HCT116 (cell line): ENCODE measurements around the gene RECQL5. TPM values are rescaled to one million over a fixed set of nuclear protein-coding genes. Genes with fewer than 3 reads are reported as not detected.
A peak's percentile ranks its signal among the peaks of the same experiment; 100 is the strongest.

Source experiments
- ATAC-seq: fragments of 200-7000 bp; cut with Tn5 transposase; 2 replicates; pipeline ENCODE4 v1.9.1; 2020; ENCODE audit warnings: mild to moderate bottlenecking, moderate library complexity
- BruUV-seq: library from RNA; stranded (reverse); fragments of 400-500 nt; replicated peaks from 2 replicates; lab custom pipeline; 2021; lab: Mats Ljungman, UMichigan
- CTCF ChIA-PET: fragments of 300-600 bp; sonication (Branson Sonifier 250); formaldehyde crosslinking; loops from one replicate; lab custom pipeline; 2021; ENCODE audit warnings: antibody characterized with exemption; lab: Charles Lee
- POLR2A ChIA-PET: fragments of 300-600, 350-600 bp; sonication (Branson Sonifier 250); formaldehyde crosslinking; loops from one replicate; lab custom pipeline; 2021; ENCODE audit warnings: antibody characterized with exemption; lab: Charles Lee
- RAD21 ChIA-PET, 2 experiments: fragments of 300-600 bp; sonication (Branson Sonifier 250); formaldehyde crosslinking; loops; one replicate each; lab custom pipeline; 2023; ENCODE audit warnings: low total read pairs in 2 of 2; ENCODE audit not compliant: uncharacterized antibody in 2 of 2, unreplicated experiment in 2 of 2, low non-redundant PET in 1 of 2; lab: Charles Lee
- DNase-seq: peaks from one replicate; pipeline ENCODE4 v3.0.0-alpha.2; 2010; ENCODE audit warnings: low read depth, low spot score
- H2AFZ ChIP-seq: fragments of 200-600 bp; shearing (Covaris generic), sonication (generic); 2 replicates; pipeline ENCODE4 v1.6.1; 2017; ENCODE audit warnings: low read depth, mixed run types, mixed read lengths, antibody characterized with exemption, low read length; ENCODE audit not compliant: poor library complexity, severe bottlenecking
- H3K27ac ChIP-seq: 2 replicates; pipeline ENCODE4 v1.5.1; 2012; ENCODE audit warnings: low read depth, low read length
- H3K27me3 ChIP-seq: fragments of 200-600 bp; sonication (generic); 2 replicates; pipeline ENCODE4 v1.6.1; 2016; ENCODE audit warnings: mixed run types, low read length, mixed read lengths; ENCODE audit not compliant: insufficient read depth
- H3K36me3 ChIP-seq, 2 experiments: fragments of 200-500 bp in 1 of 2; fragments of 200-600 bp in 1 of 2; sonication (Bioruptor generic) in 1 of 2; sonication (generic) in 1 of 2; 2 replicates each; pipeline versions ENCODE4 v1.5.1 to v1.6.1; 2014 to 2016; ENCODE audit warnings: low read length in 2 of 2, inconsistent platforms in 1 of 2, mixed read lengths in 1 of 2, mixed run types in 1 of 2; ENCODE audit not compliant: insufficient read depth in 2 of 2, control insufficient read depth in 1 of 2
- H3K4me1 ChIP-seq, 2 experiments: fragments of 200-600 bp in 1 of 2; sonication (generic) in 1 of 2; 2 replicates each; pipeline versions ENCODE4 v1.5.1 to v1.6.1; 2012 to 2017; ENCODE audit warnings: low read length in 2 of 2, inconsistent platforms in 1 of 2, mild to moderate bottlenecking in 1 of 2, mixed read lengths in 1 of 2, mixed run types in 1 of 2, moderate library complexity in 1 of 2; ENCODE audit not compliant: insufficient read depth in 2 of 2, control insufficient read depth in 1 of 2
- H3K4me2 ChIP-seq: fragments of 200-600 bp; sonication (generic); 2 replicates; pipeline ENCODE4 v1.6.1; 2017; ENCODE audit warnings: mixed run types, low read length, mixed read lengths
- H3K4me3 ChIP-seq, 2 experiments: fragments of 200-600 bp in 1 of 2; sonication (generic) in 1 of 2; replicated peaks in 1 of 2; 2 replicates each; pipeline ENCODE4 v1.5.1; 2011 to 2016; ENCODE audit warnings: low read length in 2 of 2, control low read depth in 1 of 2, low read depth in 1 of 2, mild to moderate bottlenecking in 1 of 2, mixed read lengths in 1 of 2, mixed run types in 1 of 2
- H3K79me2 ChIP-seq: fragments of 200-600 bp; sonication (generic); 2 replicates; pipeline ENCODE4 v1.6.1; 2017; ENCODE audit warnings: mild to moderate bottlenecking, mixed run types, low read length, moderate library complexity, mixed read lengths; ENCODE audit not compliant: insufficient read depth
- H3K9ac ChIP-seq: fragments of 200-600 bp; sonication (generic); 2 replicates; pipeline ENCODE4 v1.6.1; 2016; ENCODE audit warnings: low read length, mixed read lengths
- H3K9me2 ChIP-seq: fragments of 200-600 bp; sonication (generic), shearing (Covaris generic); 2 replicates; pipeline ENCODE4 v1.6.1; 2017; ENCODE audit warnings: mixed run types, mild to moderate bottlenecking, moderate library complexity; ENCODE audit not compliant: insufficient read depth
- H3K9me3 ChIP-seq, 2 experiments: fragments of 200-500 bp in 1 of 2; fragments of 200-600 bp in 1 of 2; sonication (Bioruptor generic) in 1 of 2; sonication (generic) in 1 of 2; 2 replicates each; pipeline ENCODE4 v1.6.1; 2014 to 2017; ENCODE audit warnings: low read length in 2 of 2, mixed read lengths in 2 of 2, inconsistent platforms in 1 of 2, low read depth in 1 of 2, mild to moderate bottlenecking in 1 of 2, mixed run types in 1 of 2, moderate library complexity in 1 of 2; ENCODE audit not compliant: control insufficient read depth in 1 of 2, insufficient read depth in 1 of 2
- H4K20me1 ChIP-seq: fragments of 200-600 bp; sonication (generic), shearing (Covaris generic); 2 replicates; pipeline ENCODE4 v1.6.1; 2017; ENCODE audit warnings: mixed run types, mild to moderate bottlenecking, moderate library complexity; ENCODE audit not compliant: insufficient read depth
- CBX3 ChIP-seq: IDR thresholded peaks from 2 replicates; pipeline ENCODE4 v1.6.1; 2012; ENCODE audit warnings: low read depth
- EGR1 ChIP-seq: IDR thresholded peaks from 2 replicates; pipeline ENCODE4 v1.6.1; 2012; ENCODE audit warnings: low read depth
- ELF1 ChIP-seq: IDR thresholded peaks from 2 replicates; pipeline ENCODE4 v1.6.1; 2012; ENCODE audit warnings: low read depth, borderline replicate concordance
- EZH2 ChIP-seq: fragments of 200-600 bp; sonication (generic); IDR thresholded peaks from 2 replicates; pipeline ENCODE4 v1.6.1; 2017; ENCODE audit warnings: antibody characterized with exemption, mixed run types
- EZH2phosphoT487 ChIP-seq: fragments of 200-600 bp; IDR thresholded peaks from 2 replicates; pipeline ENCODE4 v1.6.1; 2018; ENCODE audit warnings: antibody characterized with exemption, borderline replicate concordance
- FOSL1 ChIP-seq: IDR thresholded peaks from 2 replicates; pipeline ENCODE4 v1.6.1; 2012; ENCODE audit warnings: low read depth
- JUND ChIP-seq: IDR thresholded peaks from 2 replicates; pipeline ENCODE4 v1.6.1; 2012
- RAD21 ChIP-seq: IDR thresholded peaks from 2 replicates; pipeline ENCODE4 v1.6.1; 2012; ENCODE audit warnings: low read depth, mild to moderate bottlenecking
- SP1 ChIP-seq: IDR thresholded peaks from 2 replicates; pipeline ENCODE4 v1.6.1; 2012; ENCODE audit warnings: low read depth
- SRF ChIP-seq: IDR thresholded peaks from 2 replicates; pipeline ENCODE4 v1.6.1; 2012; ENCODE audit warnings: low read depth
- YY1 ChIP-seq: IDR thresholded peaks from 2 replicates; pipeline ENCODE4 v1.6.1; 2011; ENCODE audit warnings: low read length, low read depth, moderate library complexity, mild to moderate bottlenecking; ENCODE audit not compliant: insufficient replicate concordance; ENCODE audit errors: extremely low read depth
- intact Hi-C: fragments of 100-400 bp; cut with micrococcal nuclease; formaldehyde crosslinking; loops from 2 replicates; pipeline ENCODE4 v1.10.0; 2022
- total RNA-seq: library from RNA; stranded (reverse); gene quantifications from one replicate; pipeline ENCODE4 v1.2.1, GENCODE V29; 2021; ENCODE audit not compliant: unreplicated experiment
- TF ChIP-seq, protein P1 (sequence below): IDR thresholded peaks from 2 replicates; pipeline ENCODE4 v1.6.1; 2011; ENCODE audit warnings: mild to moderate bottlenecking, low read length, moderate library complexity; ENCODE audit not compliant: insufficient replicate concordance; ENCODE audit errors: extremely low read depth
- TF ChIP-seq, protein P2 (sequence below): IDR thresholded peaks from 2 replicates; pipeline ENCODE4 v1.6.1; 2012; ENCODE audit warnings: low read depth
- TF ChIP-seq, protein P3 (sequence below), 3 experiments: fragments of 200-600 bp in 1 of 3; sonication (generic) in 1 of 3; IDR thresholded peaks in 2 of 3; conservative IDR thresholded peaks in 1 of 3; 2 replicates each; pipeline ENCODE4 v1.5.1; 2012 to 2017; ENCODE audit warnings: low read depth in 2 of 3, low read length in 2 of 3, antibody characterized with exemption in 1 of 3, borderline replicate concordance in 1 of 3, control low read depth in 1 of 3, mild to moderate bottlenecking in 1 of 3, mixed read lengths in 1 of 3, mixed run types in 1 of 3, moderate library complexity in 1 of 3; ENCODE audit not compliant: insufficient read depth in 1 of 3

RECQL5 gene
- total RNA-seq, 1 experiment from 2014 or later: 83.3 TPM

DNA sequence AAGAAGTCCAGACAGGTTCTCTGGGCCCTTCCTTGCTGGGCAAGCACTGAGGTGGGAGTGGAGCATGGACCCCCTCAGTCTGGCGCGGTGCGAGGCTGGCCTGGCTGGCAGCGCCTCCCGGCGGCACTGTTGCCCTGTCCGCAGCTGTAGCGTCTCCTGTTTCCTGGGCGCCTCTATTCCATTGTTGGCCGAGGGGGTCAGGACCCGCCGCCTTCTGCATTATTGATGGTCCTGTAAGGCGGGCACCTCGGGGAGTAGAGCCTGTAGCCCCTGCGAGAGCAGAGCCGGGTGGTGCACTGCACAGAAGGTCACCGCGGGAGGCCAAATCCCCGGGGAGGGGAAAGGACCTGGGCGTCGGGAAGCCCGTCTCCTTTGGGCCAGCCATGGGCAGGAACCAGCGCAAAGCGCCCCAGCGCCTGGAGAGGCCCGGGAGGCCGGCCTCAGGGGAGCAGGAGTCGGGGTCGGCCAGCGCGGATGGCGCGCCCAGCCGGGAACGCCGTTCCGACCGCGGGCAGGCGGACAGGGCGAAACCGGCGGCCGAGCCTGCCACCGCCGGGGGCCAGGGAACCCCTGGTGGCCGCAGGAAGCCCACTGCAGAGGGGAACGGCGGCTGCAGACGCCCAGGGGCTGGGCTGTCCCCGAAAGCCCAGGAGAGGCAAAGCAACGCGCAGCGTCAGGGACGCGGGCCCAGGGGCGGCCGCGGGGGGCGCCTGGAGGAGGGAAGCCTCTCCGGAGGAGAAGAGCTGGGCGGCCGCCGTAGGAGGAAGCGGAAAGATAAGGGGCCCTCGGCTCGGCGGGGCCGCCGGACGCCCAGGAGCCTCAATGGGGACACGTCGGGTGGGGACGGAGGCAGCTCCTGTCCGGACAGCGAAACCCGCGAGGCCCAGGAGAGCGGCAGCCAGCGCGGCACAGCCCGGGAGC is 79.0 kb downstream of the RECQL5 start, which contains the start of gene MYO15B:
Gene MYO15B (plus strand): TSS at position 126 of the 921 bp plus-strand sequence. CDS start 258 bp downstream, at position 384.
- H3K4me3 ChIP-seq: no peak within 1 kb of the TSS; a peak in 1 of 4 replicates
- TF ChIP-seq EGR1: no peak
- TF ChIP-seq RAD21: no peak
- TF ChIP-seq CBX3: no peak
- no peak for TF ChIP-seq YY1
- no peak for TF ChIP-seq FOSL1
- no peak for TF ChIP-seq EZH2
- TF ChIP-seq JUND: no peak
- no peak for TF ChIP-seq EZH2phosphoT487
- TF ChIP-seq, protein P1, sequence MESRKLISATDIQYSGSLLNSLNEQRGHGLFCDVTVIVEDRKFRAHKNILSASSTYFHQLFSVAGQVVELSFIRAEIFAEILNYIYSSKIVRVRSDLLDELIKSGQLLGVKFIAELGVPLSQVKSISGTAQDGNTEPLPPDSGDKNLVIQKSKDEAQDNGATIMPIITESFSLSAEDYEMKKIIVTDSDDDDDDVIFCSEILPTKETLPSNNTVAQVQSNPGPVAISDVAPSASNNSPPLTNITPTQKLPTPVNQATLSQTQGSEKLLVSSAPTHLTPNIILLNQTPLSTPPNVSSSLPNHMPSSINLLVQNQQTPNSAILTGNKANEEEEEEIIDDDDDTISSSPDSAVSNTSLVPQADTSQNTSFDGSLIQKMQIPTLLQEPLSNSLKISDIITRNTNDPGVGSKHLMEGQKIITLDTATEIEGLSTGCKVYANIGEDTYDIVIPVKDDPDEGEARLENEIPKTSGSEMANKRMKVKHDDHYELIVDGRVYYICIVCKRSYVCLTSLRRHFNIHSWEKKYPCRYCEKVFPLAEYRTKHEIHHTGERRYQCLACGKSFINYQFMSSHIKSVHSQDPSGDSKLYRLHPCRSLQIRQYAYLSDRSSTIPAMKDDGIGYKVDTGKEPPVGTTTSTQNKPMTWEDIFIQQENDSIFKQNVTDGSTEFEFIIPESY: no peak
- TF ChIP-seq, protein P2, sequence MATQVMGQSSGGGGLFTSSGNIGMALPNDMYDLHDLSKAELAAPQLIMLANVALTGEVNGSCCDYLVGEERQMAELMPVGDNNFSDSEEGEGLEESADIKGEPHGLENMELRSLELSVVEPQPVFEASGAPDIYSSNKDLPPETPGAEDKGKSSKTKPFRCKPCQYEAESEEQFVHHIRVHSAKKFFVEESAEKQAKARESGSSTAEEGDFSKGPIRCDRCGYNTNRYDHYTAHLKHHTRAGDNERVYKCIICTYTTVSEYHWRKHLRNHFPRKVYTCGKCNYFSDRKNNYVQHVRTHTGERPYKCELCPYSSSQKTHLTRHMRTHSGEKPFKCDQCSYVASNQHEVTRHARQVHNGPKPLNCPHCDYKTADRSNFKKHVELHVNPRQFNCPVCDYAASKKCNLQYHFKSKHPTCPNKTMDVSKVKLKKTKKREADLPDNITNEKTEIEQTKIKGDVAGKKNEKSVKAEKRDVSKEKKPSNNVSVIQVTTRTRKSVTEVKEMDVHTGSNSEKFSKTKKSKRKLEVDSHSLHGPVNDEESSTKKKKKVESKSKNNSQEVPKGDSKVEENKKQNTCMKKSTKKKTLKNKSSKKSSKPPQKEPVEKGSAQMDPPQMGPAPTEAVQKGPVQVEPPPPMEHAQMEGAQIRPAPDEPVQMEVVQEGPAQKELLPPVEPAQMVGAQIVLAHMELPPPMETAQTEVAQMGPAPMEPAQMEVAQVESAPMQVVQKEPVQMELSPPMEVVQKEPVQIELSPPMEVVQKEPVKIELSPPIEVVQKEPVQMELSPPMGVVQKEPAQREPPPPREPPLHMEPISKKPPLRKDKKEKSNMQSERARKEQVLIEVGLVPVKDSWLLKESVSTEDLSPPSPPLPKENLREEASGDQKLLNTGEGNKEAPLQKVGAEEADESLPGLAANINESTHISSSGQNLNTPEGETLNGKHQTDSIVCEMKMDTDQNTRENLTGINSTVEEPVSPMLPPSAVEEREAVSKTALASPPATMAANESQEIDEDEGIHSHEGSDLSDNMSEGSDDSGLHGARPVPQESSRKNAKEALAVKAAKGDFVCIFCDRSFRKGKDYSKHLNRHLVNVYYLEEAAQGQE: no peak
- TF ChIP-seq, protein P3, sequence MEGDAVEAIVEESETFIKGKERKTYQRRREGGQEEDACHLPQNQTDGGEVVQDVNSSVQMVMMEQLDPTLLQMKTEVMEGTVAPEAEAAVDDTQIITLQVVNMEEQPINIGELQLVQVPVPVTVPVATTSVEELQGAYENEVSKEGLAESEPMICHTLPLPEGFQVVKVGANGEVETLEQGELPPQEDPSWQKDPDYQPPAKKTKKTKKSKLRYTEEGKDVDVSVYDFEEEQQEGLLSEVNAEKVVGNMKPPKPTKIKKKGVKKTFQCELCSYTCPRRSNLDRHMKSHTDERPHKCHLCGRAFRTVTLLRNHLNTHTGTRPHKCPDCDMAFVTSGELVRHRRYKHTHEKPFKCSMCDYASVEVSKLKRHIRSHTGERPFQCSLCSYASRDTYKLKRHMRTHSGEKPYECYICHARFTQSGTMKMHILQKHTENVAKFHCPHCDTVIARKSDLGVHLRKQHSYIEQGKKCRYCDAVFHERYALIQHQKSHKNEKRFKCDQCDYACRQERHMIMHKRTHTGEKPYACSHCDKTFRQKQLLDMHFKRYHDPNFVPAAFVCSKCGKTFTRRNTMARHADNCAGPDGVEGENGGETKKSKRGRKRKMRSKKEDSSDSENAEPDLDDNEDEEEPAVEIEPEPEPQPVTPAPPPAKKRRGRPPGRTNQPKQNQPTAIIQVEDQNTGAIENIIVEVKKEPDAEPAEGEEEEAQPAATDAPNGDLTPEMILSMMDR (IDR thresholded peaks at IDR 0.05 in 2 of 3, conservative IDR thresholded peaks at IDR 0.05 in 1 of 3; ENCODE audit: borderline replicate concordance in 1 of 3, insufficient read depth in 1 of 3, low read depth in 2 of 3, low read length in 2 of 3): no peak
- TF ChIP-seq SP1: no peak
- no peak for TF ChIP-seq SRF
- TF ChIP-seq ELF1: no peak
- TF ChIP-seq, all 23 proteins: peak for 0
- no peaks in the 10 kb centered on the region for H3K36me3 ChIP-seq
- ChIA-PET POLR2A (no interaction called here), RAD21 (no interaction called here), CTCF (interaction anchor here (0.7 to 1.4 kb wide), 2 partner anchors 13 to 45 kb away, joined by 3 to 9 read pairs; no protein-coding TSS in a partner anchor)
- ATAC-seq (no peak), DNase-seq (no peak)
- no peaks in the 10 kb centered on the region for H3K79me2 ChIP-seq
- peak within 1 kb of the TSS; percentile 71 for H3K4me2 ChIP-seq
- BruUV-seq: no TSS peak
- peak within 1 kb of the TSS; percentile 35; the same call in 1 of the 2 replicates for H3K9ac ChIP-seq
- no peaks in the 10 kb centered on the region for H4K20me1 ChIP-seq
- H3K9me3 ChIP-seq: no peaks in the 10 kb centered on the region
- H3K4me1 ChIP-seq: peaks cover 5 to 19% of the 10 kb centered on the region in 2 experiments; a peak in 3 of 4 replicates
- intact Hi-C loops: no loop called here
- no peaks in the 10 kb centered on the region for H3K9me2 ChIP-seq
- H3K27ac ChIP-seq: peak within 1 kb of the TSS; percentile 60; the same call in 1 of the 2 replicates
- H2AFZ ChIP-seq: no peak within 1 kb of the TSS
- no peaks in the 10 kb centered on the region for H3K27me3 ChIP-seq
